ENCODE measurements around the gene TUBGCP6. TPM values are rescaled to one million over a fixed set of nuclear protein-coding genes. Genes with fewer than 3 reads are reported as not detected.

Gene TUBGCP6
- polyA plus RNA-seq, 3 donors: 3.7 to 72.8 (median 4.3) TPM

DNA sequence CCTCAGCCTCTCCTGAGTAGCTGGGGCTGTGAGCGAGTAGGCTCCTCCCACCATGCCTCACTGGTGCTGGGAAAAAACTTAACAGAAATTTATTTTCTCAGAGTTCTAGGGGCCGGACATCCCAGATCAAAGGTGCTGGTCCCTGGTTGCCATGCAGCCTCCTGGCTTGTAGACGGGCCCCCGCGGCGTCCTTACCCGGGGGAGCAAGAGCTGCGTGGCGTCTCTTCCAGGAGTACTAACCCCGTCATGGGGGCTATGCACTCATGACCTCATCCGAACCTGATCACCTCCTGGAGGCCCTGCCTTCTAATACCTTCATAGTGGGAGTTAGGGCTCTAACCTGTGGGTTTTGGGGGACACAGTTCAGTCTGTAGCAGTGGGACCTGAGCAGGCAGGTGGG lies 56.5 kb downstream of the TUBGCP6 start:
- no peaks in the 10 kb centered on the region for H3K9me3 ChIP-seq (replicated peaks in 1 of 2; ENCODE audit: control insufficient read depth in 1 of 2, insufficient read depth in 1 of 2, low read length in 2 of 2)
- peak overlapping the region in 1 of 2 donors; percentile 99 for H3K27ac ChIP-seq (ENCODE audit: low read depth in 1 of 2, low read length in 2 of 2)
- H3K4me3 ChIP-seq (replicated peaks in 1 of 3; ENCODE audit: low read depth in 2 of 3, low read length in 3 of 3): peak overlapping the region in 1 of 3 experiments; percentile 71
- no peak overlapping the region for H3K4me2 ChIP-seq (replicated peaks; ENCODE audit: extremely low read depth, low read length, poor library complexity, severe bottlenecking)
- H3K4me1 ChIP-seq (ENCODE audit: control insufficient read depth in 1 of 2, insufficient read depth in 2 of 2, low read length in 2 of 2): peaks cover 82 to 93% of the 10 kb centered on the region in 2 donors
- H2AFZ ChIP-seq (ENCODE audit: insufficient read depth, low read depth, low read length, poor library complexity, severe bottlenecking): no peak overlapping the region
- Mint-ChIP-seq H3K36me3 (peaks cover 13 to 21% of the 10 kb centered on the region in 2 donors), H3K27ac (peak overlapping the region in 4 of 7 donors; percentile 98 to 100 (median 100)), H3K9me3 (no peaks in the 10 kb centered on the region), H3K27me3 (ENCODE audit: low read depth in 3 of 3) (peaks cover 0 to 4% (median 2%) of the 10 kb centered on the region in 3 donors), H3K4me1 (peaks cover 66% of the 10 kb centered on the region), H3K4me3 (no peak overlapping the region)
- peaks cover 4% of the 10 kb centered on the region in 2 donors for H3K36me3 ChIP-seq (replicated peaks in 1 of 2; ENCODE audit: control insufficient read depth in 1 of 2, insufficient read depth in 2 of 2, low read length in 2 of 2)
- TF ChIP-seq, protein P1, sequence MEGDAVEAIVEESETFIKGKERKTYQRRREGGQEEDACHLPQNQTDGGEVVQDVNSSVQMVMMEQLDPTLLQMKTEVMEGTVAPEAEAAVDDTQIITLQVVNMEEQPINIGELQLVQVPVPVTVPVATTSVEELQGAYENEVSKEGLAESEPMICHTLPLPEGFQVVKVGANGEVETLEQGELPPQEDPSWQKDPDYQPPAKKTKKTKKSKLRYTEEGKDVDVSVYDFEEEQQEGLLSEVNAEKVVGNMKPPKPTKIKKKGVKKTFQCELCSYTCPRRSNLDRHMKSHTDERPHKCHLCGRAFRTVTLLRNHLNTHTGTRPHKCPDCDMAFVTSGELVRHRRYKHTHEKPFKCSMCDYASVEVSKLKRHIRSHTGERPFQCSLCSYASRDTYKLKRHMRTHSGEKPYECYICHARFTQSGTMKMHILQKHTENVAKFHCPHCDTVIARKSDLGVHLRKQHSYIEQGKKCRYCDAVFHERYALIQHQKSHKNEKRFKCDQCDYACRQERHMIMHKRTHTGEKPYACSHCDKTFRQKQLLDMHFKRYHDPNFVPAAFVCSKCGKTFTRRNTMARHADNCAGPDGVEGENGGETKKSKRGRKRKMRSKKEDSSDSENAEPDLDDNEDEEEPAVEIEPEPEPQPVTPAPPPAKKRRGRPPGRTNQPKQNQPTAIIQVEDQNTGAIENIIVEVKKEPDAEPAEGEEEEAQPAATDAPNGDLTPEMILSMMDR (IDR thresholded peaks at IDR 0.05): no peak
- peaks cover 62% of the 10 kb centered on the region for H3K79me2 ChIP-seq (ENCODE audit: insufficient read depth, low read length)
- 94% methylated on average over 6 of the region's 11 CpGs for WGBS (ENCODE audit: insufficient coverage)
- H3K27me3 ChIP-seq (ENCODE audit: control insufficient read depth in 2 of 2, insufficient read depth in 2 of 2, low read length in 2 of 2): no peaks in the 10 kb centered on the region
- intact Hi-C loops (cut with micrococcal nuclease): loop anchor here in 1 of 2 donors (5.0 kb wide), 1 partner anchor 344 kb away; the partner anchor contains the start of gene TYMP
- no peak overlapping the region for H3K9ac ChIP-seq (ENCODE audit: insufficient read depth, low read length, poor library complexity, severe bottlenecking)
- no peaks in the 10 kb centered on the region for H4K20me1 ChIP-seq (ENCODE audit: insufficient read depth, low read length)
- no peak for DNase-seq

DNA sequence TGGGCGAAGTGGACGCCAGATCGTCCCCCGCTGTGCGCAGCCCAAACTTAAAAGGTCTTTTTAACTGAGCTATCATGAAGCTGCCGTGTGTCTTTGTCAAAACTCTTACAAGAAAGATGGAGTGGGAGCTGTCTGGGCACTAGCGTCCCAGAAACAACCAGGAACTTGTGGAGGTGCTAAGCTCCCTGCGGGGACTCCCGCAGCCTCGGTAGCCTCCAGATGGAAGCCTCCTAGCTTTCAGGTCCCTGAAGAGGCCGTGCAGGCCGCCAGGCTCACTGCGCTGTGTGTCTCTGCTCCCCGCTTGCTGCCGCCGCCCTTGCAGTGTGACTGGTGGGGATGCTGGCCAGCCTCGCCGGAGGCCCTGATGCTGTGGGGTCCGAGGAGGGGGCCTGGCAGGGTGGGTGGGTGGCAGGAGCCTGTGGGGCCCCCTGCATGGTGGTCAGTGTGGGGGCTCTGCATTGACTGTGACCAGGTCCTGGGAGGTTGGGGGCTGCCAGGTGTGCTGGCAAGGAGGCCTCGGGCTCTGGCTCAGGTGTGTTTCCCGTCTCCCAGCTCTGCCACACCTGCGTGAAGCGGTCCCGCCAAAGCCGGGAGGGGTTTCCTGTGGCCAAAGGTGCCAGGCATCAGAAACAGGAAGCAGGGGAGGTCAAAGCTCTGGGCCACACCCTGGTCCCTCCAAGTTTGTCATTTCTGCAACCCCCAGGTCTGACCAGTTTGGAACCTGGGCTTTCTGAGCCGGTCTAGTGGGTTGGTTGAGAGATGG lies 57.9 kb downstream of the TUBGCP6 start:
- Mint-ChIP-seq H3K9me3 (no peaks in the 10 kb centered on the region), H3K4me3 (peak overlapping the region; percentile 95), H3K27me3 (ENCODE audit: low read depth in 3 of 3) (peaks cover 0 to 4% (median 2%) of the 10 kb centered on the region in 3 donors), H3K27ac (peak overlapping the region; percentile 78 to 96 (median 88)), H3K4me1 (peaks cover 57% of the 10 kb centered on the region), H3K36me3 (peaks cover 7 to 9% of the 10 kb centered on the region in 2 donors)
- H3K4me2 ChIP-seq (replicated peaks; ENCODE audit: extremely low read depth, low read length, poor library complexity, severe bottlenecking): peak overlapping the region; percentile 96
- peak in 1 of 3 donors; percentile 22 for DNase-seq
- WGBS (ENCODE audit: insufficient coverage): 32% methylated on average over 23 of the region's 26 CpGs
- H3K4me3 ChIP-seq (replicated peaks in 1 of 3; ENCODE audit: low read depth in 2 of 3, low read length in 3 of 3): peak overlapping the region; percentile 55 to 86 (median 56)
- H3K27me3 ChIP-seq (ENCODE audit: control insufficient read depth in 2 of 2, insufficient read depth in 2 of 2, low read length in 2 of 2): no peaks in the 10 kb centered on the region
- peaks cover 70 to 80% of the 10 kb centered on the region in 2 donors for H3K4me1 ChIP-seq (ENCODE audit: control insufficient read depth in 1 of 2, insufficient read depth in 2 of 2, low read length in 2 of 2)
- peak overlapping the region; percentile 83 for H3K9ac ChIP-seq (ENCODE audit: insufficient read depth, low read length, poor library complexity, severe bottlenecking)
- no peaks in the 10 kb centered on the region for H4K20me1 ChIP-seq (ENCODE audit: insufficient read depth, low read length)
- H2AFZ ChIP-seq (ENCODE audit: insufficient read depth, low read depth, low read length, poor library complexity, severe bottlenecking): no peak overlapping the region
- intact Hi-C loops (cut with micrococcal nuclease): loop anchor here (2.0 to 5.0 kb wide), 2 partner anchors 14 to 345 kb away; partner anchors contain the start of gene TYMP (in 1 of the 2)
- TF ChIP-seq, protein P1 (IDR thresholded peaks at IDR 0.05): no peak
- H3K27ac ChIP-seq (ENCODE audit: low read depth in 1 of 2, low read length in 2 of 2): peak overlapping the region; percentile 31 to 83
- no peaks in the 10 kb centered on the region for H3K9me3 ChIP-seq (replicated peaks in 1 of 2; ENCODE audit: control insufficient read depth in 1 of 2, insufficient read depth in 1 of 2, low read length in 2 of 2)
- H3K36me3 ChIP-seq (replicated peaks in 1 of 2; ENCODE audit: control insufficient read depth in 1 of 2, insufficient read depth in 2 of 2, low read length in 2 of 2): no peaks in the 10 kb centered on the region
- peaks cover 48% of the 10 kb centered on the region for H3K79me2 ChIP-seq (ENCODE audit: insufficient read depth, low read length)

All from CD14-positive monocyte (primary cell).